Measurements from ENCODE around the gene SH3PXD2A.

SH3PXD2A gene

GRCh38 chr10:103819493-103819892 lies 35.9 kb downstream of the SH3PXD2A start:
- Histone ChIP-seq H3K27me3 (peaks cover 37% of the 10 kb centered on the region), H3K27ac (no peak overlapping the region), H3K4me3 (ENCODE audit: low read depth in 1 of 2, low read length in 1 of 2) (no peak overlapping the region), H3K4me1 (ENCODE audit: control insufficient read depth in 1 of 2, insufficient read depth in 1 of 2, low read depth in 1 of 2, low read length in 1 of 2) (no peaks in the 10 kb centered on the region), H3K36me3 (no peaks in the 10 kb centered on the region), H3K9me3 (no peaks in the 10 kb centered on the region)
- TF ChIP-seq, protein P1, sequence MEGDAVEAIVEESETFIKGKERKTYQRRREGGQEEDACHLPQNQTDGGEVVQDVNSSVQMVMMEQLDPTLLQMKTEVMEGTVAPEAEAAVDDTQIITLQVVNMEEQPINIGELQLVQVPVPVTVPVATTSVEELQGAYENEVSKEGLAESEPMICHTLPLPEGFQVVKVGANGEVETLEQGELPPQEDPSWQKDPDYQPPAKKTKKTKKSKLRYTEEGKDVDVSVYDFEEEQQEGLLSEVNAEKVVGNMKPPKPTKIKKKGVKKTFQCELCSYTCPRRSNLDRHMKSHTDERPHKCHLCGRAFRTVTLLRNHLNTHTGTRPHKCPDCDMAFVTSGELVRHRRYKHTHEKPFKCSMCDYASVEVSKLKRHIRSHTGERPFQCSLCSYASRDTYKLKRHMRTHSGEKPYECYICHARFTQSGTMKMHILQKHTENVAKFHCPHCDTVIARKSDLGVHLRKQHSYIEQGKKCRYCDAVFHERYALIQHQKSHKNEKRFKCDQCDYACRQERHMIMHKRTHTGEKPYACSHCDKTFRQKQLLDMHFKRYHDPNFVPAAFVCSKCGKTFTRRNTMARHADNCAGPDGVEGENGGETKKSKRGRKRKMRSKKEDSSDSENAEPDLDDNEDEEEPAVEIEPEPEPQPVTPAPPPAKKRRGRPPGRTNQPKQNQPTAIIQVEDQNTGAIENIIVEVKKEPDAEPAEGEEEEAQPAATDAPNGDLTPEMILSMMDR (IDR thresholded peaks at IDR 0.05) = no peak

- Histone ChIP-seq H3K27me3 (peaks cover 37% of the 10 kb centered on the region), H3K4me3 (ENCODE audit: low read depth in 1 of 2, low read length in 1 of 2) (no peak overlapping the region), H3K9me3 (no peaks in the 10 kb centered on the region), H3K27ac (no peak overlapping the region), H3K36me3 (no peaks in the 10 kb centered on the region), H3K4me1 (ENCODE audit: control insufficient read depth in 1 of 2, insufficient read depth in 1 of 2, low read depth in 1 of 2, low read length in 1 of 2) (no peaks in the 10 kb centered on the region)
- TF ChIP-seq, protein P1 (IDR thresholded peaks at IDR 0.05) = no peak
Observed at GRCh38 chr10:103818765-103819374, 36.5 kb downstream of the SH3PXD2A start.

DNA sequence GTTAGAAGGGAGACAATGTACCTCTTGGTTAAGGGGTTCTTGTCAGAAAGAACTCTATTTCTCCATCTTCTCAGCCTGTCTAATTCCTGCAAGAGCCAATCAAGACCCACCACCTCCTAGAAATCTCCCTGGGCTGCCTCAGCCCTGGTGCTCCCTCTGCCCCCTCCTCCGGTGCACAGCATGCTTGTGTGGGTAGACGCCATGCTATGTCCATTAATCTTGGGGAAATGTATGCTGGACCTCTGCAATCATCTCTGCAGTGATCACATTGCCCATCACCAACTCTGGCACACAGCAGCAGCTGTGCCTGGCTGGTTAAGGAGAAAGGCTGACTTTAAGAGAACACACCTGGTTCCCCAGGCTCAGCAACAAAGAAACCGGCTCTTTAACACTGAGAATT lies 37.3 kb downstream of the SH3PXD2A start:
- TF ChIP-seq, protein P1 (IDR thresholded peaks at IDR 0.05) = no peak
- Histone ChIP-seq H3K4me3 (ENCODE audit: low read depth in 1 of 2, low read length in 1 of 2) (no peak overlapping the region), H3K27ac (no peak overlapping the region), H3K9me3 (no peaks in the 10 kb centered on the region), H3K36me3 (no peaks in the 10 kb centered on the region), H3K27me3 (peaks cover 37% of the 10 kb centered on the region), H3K4me1 (ENCODE audit: control insufficient read depth in 1 of 2, insufficient read depth in 1 of 2, low read depth in 1 of 2, low read length in 1 of 2) (no peaks in the 10 kb centered on the region)

- Histone ChIP-seq H3K27ac (no peak overlapping the region), H3K36me3 (no peaks in the 10 kb centered on the region), H3K27me3 (peaks cover 35% of the 10 kb centered on the region), H3K4me1 (ENCODE audit: control insufficient read depth in 1 of 2, insufficient read depth in 1 of 2, low read depth in 1 of 2, low read length in 1 of 2) (no peaks in the 10 kb centered on the region), H3K9me3 (no peaks in the 10 kb centered on the region), H3K4me3 (ENCODE audit: low read depth in 1 of 2, low read length in 1 of 2) (no peak overlapping the region)
- TF ChIP-seq, protein P1 (IDR thresholded peaks at IDR 0.05) = no peak
Observed at GRCh38 chr10:103816431-103816830, 38.9 kb downstream of the SH3PXD2A start.

- no peaks in the 10 kb centered on the region for H3K4me1 ChIP-seq (ENCODE audit: control insufficient read depth in 1 of 2, insufficient read depth in 1 of 2, low read depth in 1 of 2, low read length in 1 of 2)
- no peak overlapping the region for H3K27ac ChIP-seq
- TF ChIP-seq, protein P1 (IDR thresholded peaks at IDR 0.05) = no peak
- H3K36me3 ChIP-seq = no peaks in the 10 kb centered on the region
- H3K4me3 ChIP-seq (ENCODE audit: low read depth in 1 of 2, low read length in 1 of 2) = no peak overlapping the region
- no peaks in the 10 kb centered on the region for H3K9me3 ChIP-seq
- peaks cover 19% of the 10 kb centered on the region for H3K27me3 ChIP-seq
Observed at GRCh38 chr10:103814626-103815370, 40.6 kb downstream of the SH3PXD2A start.

Data from neutrophil (primary cell).